ENCODE data around the gene PTPRC.

PTPRC gene

GRCh38 chr1:198648592-198648991, 9.8 kb downstream of the PTPRC start:
- DNase-seq, result no peak

- DNase-seq, result no peak
Measured at GRCh38 chr1:198649232-198649967, 10.6 kb downstream of the PTPRC start.

GRCh38 chr1:198649968-198650338, 11.1 kb downstream of the PTPRC start:
- DNase-seq, result no peak

- no peak for DNase-seq
Measured at GRCh38 chr1:198650506-198650905, 11.7 kb downstream of the PTPRC start.

GRCh38 chr1:198651650-198652400, 13.0 kb downstream of the PTPRC start:
- no peak for DNase-seq

- DNase-seq, result no peak
Measured at GRCh38 chr1:198653808-198654413, 15.1 kb downstream of the PTPRC start.

- DNase-seq, result no peak
Measured at GRCh38 chr1:198655459-198656121, 16.8 kb downstream of the PTPRC start.

GRCh38 chr1:198656500-198656932, 17.7 kb downstream of the PTPRC start:
- no peak for DNase-seq

GRCh38 chr1:198657550-198658064, 18.8 kb downstream of the PTPRC start:
- DNase-seq, result peak in 1 of 2 experiments; percentile 9

- DNase-seq, result no peak
Measured at GRCh38 chr1:198660341-198661261, 21.8 kb downstream of the PTPRC start.

GRCh38 chr1:198662821-198663220, 24.0 kb downstream of the PTPRC start:
- DNase-seq, result no peak

- DNase-seq, result no peak
Measured at GRCh38 chr1:198664068-198664788, 25.4 kb downstream of the PTPRC start.

- DNase-seq, result no peak
Measured at GRCh38 chr1:198667186-198667585, 28.3 kb downstream of the PTPRC start.

GRCh38 chr1:198667807-198668206, 29.0 kb downstream of the PTPRC start:
- DNase-seq, result no peak

- DNase-seq, result no peak
Measured at GRCh38 chr1:198669023-198669698, 30.3 kb downstream of the PTPRC start.

GRCh38 chr1:198669771-198670170, 30.9 kb downstream of the PTPRC start:
- no peak for DNase-seq

- no peak for DNase-seq
Measured at GRCh38 chr1:198671136-198671535, 32.3 kb downstream of the PTPRC start.

- DNase-seq, result no peak
Measured at GRCh38 chr1:198672124-198672523, 33.3 kb downstream of the PTPRC start.

- DNase-seq, result no peak
Measured at GRCh38 chr1:198674009-198674408, 35.2 kb downstream of the PTPRC start.

- no peak for DNase-seq
Measured at GRCh38 chr1:198676253-198676652, 37.4 kb downstream of the PTPRC start.

GRCh38 chr1:198677027-198677426, 38.2 kb downstream of the PTPRC start:
- no peak for DNase-seq

Data from NCI-H1930 (cell line).